Choroid plexus epithelial cell (primary cell): ENCODE measurements around the gene EIF4A3.

ENCODE experiments used
- DNase-seq: peaks from one replicate; pipeline ENCODE4 v3.0.0-alpha.2; 2010; ENCODE audit warnings: low read depth
- H3K4me3 ChIP-seq: 2 replicates; pipeline ENCODE4 v1.5.1; 2011; ENCODE audit warnings: low read depth, mild to moderate bottlenecking, control low read depth, low read length, moderate library complexity
- TF ChIP-seq, protein P1 (sequence below): conservative IDR thresholded peaks from 2 replicates; pipeline ENCODE4 v1.5.1; 2011; ENCODE audit warnings: low read depth, mild to moderate bottlenecking, control low read depth, inconsistent platforms, low read length, moderate library complexity

EIF4A3 gene

DNA sequence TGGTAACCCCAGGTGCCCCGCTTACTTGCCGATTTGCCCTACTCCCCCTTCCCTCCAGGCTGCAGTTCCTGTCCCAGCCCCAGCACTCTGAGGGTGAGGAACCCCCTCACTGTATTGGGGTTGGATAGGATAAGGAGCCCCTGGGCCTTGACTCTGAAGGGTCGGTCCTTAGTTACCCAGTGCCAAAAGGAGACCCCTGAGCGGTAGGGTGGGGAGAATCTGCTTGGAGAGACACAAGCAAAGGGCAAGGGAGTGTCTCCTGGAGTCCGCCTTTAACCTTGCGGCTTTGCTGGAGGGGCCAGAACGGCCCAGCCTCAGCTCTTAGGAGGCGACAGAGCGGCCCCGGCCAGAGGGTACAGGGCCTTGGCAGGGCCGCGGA lies 35.9 kb upstream of the EIF4A3 start:
- H3K4me3 ChIP-seq, result no peak overlapping the region
- TF ChIP-seq, protein P1, sequence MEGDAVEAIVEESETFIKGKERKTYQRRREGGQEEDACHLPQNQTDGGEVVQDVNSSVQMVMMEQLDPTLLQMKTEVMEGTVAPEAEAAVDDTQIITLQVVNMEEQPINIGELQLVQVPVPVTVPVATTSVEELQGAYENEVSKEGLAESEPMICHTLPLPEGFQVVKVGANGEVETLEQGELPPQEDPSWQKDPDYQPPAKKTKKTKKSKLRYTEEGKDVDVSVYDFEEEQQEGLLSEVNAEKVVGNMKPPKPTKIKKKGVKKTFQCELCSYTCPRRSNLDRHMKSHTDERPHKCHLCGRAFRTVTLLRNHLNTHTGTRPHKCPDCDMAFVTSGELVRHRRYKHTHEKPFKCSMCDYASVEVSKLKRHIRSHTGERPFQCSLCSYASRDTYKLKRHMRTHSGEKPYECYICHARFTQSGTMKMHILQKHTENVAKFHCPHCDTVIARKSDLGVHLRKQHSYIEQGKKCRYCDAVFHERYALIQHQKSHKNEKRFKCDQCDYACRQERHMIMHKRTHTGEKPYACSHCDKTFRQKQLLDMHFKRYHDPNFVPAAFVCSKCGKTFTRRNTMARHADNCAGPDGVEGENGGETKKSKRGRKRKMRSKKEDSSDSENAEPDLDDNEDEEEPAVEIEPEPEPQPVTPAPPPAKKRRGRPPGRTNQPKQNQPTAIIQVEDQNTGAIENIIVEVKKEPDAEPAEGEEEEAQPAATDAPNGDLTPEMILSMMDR, result no peak
- no peak for DNase-seq

DNA sequence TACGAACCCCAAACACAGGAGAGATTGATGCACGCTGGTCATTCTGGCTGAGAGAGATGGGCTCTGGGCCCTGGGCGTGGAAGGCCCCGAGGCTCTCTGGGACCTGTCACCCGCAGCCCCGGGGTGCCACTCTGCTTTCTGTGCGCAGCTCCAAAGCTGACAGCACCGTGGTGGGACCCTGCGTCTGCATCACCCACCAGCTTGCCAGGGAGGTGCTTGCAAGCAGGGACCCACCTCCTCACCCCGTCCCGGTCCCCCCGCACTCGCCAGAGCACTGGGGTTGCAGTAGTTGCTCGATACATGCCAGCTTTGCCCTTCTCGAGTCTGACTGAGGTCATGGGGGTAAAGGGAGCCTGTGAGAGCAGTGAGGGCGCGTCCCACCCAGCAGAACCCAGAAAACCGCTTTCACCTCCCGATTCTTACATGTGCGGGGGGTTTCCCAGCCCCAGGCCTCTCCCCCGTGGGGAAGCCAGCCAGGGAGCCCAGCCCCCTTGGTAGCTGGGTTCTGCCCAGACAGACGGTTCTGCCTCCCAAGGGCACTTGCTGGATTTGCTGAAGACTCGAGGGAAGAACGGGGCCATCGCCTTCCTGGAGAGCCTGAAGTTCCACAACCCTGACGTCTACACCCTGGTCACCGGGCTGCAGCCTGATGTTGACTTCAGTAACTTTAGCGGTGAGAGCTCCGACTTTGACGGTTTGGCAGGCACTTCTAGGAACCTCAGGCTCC lies 35.4 kb upstream of the EIF4A3 start:
- TF ChIP-seq, protein P1, result no peak
- no peak overlapping the region for H3K4me3 ChIP-seq
- DNase-seq, result no peak

DNA sequence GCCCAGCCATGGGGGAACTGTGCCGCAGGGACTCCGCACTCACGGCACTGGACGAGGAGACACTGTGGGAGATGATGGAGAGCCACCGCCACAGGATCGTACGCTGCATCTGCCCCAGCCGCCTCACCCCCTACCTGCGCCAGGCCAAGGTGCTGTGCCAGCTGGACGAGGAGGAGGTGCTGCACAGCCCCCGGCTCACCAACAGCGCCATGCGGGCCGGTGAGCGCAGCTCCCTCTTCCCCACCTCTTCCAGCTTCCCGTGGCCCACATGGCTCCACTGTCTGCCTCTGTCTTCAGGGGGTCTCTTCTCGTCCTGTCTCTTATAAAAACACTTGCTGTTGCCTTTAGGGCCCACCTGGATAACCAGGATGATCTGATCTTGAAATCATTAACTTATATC lies 34.5 kb upstream of the EIF4A3 start:
- no peak for DNase-seq
- H3K4me3 ChIP-seq, result no peak overlapping the region
- TF ChIP-seq, protein P1, result no peak

DNA sequence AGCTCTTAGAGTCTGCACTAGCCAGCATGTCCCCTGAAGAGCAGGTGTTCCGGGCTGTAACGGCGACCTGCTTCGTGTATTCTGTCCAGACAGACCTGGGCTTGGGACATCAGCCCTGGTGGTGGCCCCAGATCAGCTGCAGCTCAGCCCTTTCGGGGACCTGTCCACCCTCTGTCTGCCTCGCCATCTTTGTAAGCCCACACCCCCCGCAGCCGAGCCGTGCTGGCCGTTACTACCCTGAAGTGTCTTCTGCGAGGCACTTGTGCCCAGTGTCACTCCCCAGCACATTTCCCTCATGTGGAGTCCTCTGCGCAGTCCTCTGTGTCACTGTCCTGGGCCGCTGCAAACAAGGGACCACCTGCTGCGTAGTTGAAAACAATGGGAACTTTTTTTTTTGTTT lies 33.3 kb upstream of the EIF4A3 start:
- TF ChIP-seq, protein P1, result no peak
- no peak overlapping the region for H3K4me3 ChIP-seq
- no peak for DNase-seq

DNA sequence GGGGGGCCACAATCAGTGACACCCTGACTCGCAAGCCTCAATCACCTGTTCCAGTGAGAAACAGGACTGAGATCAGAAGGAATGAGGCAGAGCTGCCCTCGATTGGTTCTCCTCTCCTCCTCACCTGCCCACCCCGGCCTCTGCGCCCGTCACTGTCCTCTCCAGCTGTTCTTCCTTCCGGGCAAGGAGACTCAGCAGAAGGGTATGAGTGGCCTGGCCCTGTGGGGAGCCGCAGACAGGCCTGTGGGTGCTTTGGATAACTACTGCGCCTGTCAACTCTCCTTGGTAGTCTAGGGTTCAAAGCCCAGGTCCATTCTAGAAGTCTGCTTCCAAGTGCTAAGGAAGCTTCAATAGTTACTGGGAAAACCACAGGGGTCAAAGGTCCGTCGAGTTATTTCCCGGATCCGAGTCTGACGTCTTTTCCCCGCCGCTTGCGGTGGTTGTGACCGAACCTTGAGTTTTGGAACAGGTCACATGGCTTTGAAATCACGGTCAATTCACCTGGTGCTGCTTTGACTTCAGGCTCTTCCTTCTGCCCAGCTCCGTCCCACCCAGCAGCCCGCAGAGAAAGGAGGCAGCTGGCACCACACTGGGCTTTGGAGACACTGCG lies 31.2 kb upstream of the EIF4A3 start:
- TF ChIP-seq, protein P1, result no peak
- no peak overlapping the region for H3K4me3 ChIP-seq
- DNase-seq, result peak; percentile 74

GRCh38 chr17:80176757-80177156 lies 29.8 kb upstream of the EIF4A3 start:
- DNase-seq, result no peak
- TF ChIP-seq, protein P1, result no peak
- no peak overlapping the region for H3K4me3 ChIP-seq

GRCh38 chr17:80173916-80174315 lies 27.0 kb upstream of the EIF4A3 start:
- TF ChIP-seq, protein P1, result no peak
- no peak for DNase-seq
- H3K4me3 ChIP-seq, result no peak overlapping the region
